Stimulated activated naive CD8-positive, alpha-beta T cell treated with anti-CD3 and anti-CD28 coated beads, Interleukin-15, amount 100 ng/mL, for 72 hours (primary cell): ENCODE data around the gene PRDM4.
A peak's percentile ranks its signal among the peaks of the same experiment; 100 is the strongest.

Experiments used
- ATAC-seq: fragments of 150-1000 bp; cut with Tn5 transposase; 2 replicates; pipeline ENCODE4 v1.10.0; 2021; ENCODE audit warnings: mild to moderate bottlenecking, moderate library complexity
- DNase-seq, 2 donors: peaks; one replicate each; pipeline ENCODE4 v3.0.0; 2021 to 2022
- H3K27ac Mint-ChIP-seq, 2 donors: one replicate each; pipeline ENCODE4 v1.8.0; 2022; ENCODE audit warnings: mild to moderate bottlenecking in 2 of 2, mixed read lengths in 2 of 2, moderate library complexity in 2 of 2
- H3K27me3 Mint-ChIP-seq: one replicate; pipeline ENCODE4 v1.8.0; 2022; ENCODE audit warnings: mixed read lengths
- H3K4me1 Mint-ChIP-seq: one replicate; pipeline ENCODE4 v1.8.0; 2022; ENCODE audit warnings: mild to moderate bottlenecking, mixed read lengths
- H3K4me3 Mint-ChIP-seq, 2 donors: one replicate each; pipeline ENCODE4 v1.8.0; 2022; ENCODE audit warnings: mild to moderate bottlenecking in 2 of 2, mixed read lengths in 2 of 2, moderate library complexity in 1 of 2
- H3K9me3 Mint-ChIP-seq, 2 donors: one replicate each; pipeline ENCODE4 v1.8.0; 2022; ENCODE audit warnings: mixed read lengths in 2 of 2

The PRDM4 gene, protein sequence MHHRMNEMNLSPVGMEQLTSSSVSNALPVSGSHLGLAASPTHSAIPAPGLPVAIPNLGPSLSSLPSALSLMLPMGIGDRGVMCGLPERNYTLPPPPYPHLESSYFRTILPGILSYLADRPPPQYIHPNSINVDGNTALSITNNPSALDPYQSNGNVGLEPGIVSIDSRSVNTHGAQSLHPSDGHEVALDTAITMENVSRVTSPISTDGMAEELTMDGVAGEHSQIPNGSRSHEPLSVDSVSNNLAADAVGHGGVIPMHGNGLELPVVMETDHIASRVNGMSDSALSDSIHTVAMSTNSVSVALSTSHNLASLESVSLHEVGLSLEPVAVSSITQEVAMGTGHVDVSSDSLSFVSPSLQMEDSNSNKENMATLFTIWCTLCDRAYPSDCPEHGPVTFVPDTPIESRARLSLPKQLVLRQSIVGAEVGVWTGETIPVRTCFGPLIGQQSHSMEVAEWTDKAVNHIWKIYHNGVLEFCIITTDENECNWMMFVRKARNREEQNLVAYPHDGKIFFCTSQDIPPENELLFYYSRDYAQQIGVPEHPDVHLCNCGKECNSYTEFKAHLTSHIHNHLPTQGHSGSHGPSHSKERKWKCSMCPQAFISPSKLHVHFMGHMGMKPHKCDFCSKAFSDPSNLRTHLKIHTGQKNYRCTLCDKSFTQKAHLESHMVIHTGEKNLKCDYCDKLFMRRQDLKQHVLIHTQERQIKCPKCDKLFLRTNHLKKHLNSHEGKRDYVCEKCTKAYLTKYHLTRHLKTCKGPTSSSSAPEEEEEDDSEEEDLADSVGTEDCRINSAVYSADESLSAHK

DNA sequence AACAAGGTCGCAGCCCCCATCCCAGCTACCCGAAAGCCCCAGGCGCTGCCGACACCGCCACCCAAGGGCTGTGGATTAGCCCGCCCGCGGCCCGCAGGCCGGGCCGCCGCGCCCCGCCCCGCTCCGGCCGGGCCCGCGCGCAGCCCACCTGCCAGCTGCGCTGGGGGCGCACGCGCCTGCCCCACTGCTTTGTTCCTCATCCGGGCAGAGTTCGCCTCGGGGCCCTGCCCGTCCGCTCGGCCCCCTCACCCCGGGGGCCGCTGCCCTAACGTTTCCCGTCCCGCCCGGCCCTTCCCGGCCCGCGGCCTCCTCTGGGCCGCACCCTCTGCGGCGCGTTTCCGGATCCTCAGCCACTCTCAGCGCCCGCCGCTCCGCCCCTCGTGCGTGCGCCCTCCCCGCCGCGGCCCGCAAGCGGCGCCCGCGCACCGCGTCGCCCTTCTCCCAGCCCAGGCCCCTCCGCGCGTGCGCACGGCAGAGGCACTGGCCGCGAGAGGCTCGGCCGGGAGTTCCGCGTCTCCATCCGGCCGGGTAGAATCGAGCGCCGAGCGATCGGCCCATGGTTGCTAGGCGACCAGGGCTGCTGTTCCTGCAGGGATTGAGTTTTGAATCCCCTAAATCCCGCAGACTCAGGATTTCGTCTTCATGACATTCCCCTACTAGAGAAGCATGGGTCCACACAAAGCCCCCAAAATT lies at the start of gene PRDM4:
PRDM4 (minus strand) TSS at position 329 of the 693 bp plus-strand sequence. CDS start 622 bp downstream, outside the sequence.
- peaks cover 31% of the 10 kb centered on the region for H3K4me1 Mint-ChIP-seq
- peak within 1 kb of the TSS; percentile 90 to 94 for H3K4me3 Mint-ChIP-seq
- no peaks in the 10 kb centered on the region for H3K9me3 Mint-ChIP-seq
- ATAC-seq (peak; percentile 94), DNase-seq (peak; percentile 91 to 94)
- peak within 1 kb of the TSS; percentile 91 to 94 for H3K27ac Mint-ChIP-seq
- H3K27me3 Mint-ChIP-seq = no peaks in the 10 kb centered on the region

DNA sequence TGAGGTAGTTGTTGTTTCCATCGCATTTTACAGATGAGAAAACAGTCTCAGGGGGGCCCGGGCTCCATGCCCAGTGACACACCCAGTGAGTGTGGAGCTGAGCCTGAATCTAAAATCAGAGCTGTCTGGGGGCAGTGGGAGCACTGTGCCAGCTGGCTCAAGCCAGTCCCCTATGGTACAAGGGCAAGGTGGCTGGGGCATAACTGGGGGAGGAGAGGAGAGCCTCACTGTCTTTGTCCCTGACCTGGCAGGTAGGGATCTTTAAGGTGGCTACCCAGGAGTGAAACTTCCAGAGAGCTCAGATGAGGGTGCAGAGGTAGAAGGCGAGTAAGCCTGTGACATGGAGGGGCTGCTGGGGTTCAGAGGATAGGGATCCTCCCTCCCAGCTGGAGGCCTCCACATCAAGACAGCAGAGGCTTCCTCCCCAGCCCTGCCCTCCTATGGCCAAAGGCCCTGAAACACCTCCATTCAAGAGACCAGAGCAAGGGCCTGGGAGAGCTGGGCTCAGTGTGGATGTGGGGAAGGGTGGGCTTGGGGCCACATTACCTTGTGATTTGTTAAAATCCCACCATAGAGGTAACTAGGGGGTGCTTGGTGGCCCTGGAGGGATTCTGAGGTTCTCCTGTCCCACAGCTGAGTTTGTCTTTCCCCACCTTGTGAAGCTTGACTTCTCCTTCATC lies 46.7 kb upstream of the PRDM4 start:
- H3K4me3 Mint-ChIP-seq = no peak overlapping the region
- ATAC-seq = peak; percentile 9

DNA sequence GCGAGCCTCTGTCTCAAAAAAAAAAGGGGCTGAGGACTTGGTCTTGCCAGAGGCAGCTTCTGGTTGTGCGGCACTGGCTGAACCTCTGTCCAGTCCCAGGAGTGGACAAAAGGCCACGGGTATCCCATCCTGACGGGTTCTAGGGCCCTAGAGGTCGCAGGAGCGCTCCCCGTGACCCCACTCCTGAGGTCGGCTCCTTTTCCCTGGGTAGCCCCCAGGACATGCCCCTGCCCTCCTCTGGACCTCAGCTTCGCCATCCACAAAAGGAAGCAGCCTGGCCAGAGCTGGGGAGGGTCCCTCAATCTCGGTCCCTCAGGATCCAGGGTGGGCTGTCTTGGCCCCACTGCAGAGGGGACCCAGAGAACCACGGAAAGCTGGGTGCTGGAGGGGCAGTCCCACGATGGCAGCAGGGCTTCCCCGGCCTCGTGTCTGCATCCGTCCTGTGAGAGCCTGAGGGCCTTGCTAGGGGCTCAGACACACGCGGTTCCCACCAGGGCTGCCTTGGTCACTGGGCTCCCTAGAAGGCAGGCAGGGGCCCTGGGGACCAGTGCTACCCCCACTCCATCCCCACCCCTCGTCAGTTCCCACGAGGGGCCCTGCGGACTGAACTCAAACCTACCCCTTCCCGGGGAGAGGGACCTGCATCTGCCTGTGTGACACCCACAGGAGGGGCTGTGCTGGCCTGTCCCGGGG lies 44.7 kb upstream of the PRDM4 start:
- Mint-ChIP-seq H3K9me3 (no peaks in the 10 kb centered on the region), H3K4me1 (no peaks in the 10 kb centered on the region), H3K27ac (no peak overlapping the region), H3K27me3 (no peaks in the 10 kb centered on the region), H3K4me3 (no peak overlapping the region)
- no peak for DNase-seq
- peak; percentile 40 for ATAC-seq

More for the DNA sequence above, 46.7 kb upstream of the PRDM4 start:
- Mint-ChIP-seq H3K27ac (peak overlapping the region in 1 of 2 donors; percentile 14), H3K27me3 (no peaks in the 10 kb centered on the region), H3K4me1 (no peaks in the 10 kb centered on the region), H3K9me3 (no peaks in the 10 kb centered on the region)
- DNase-seq = no peak

DNA sequence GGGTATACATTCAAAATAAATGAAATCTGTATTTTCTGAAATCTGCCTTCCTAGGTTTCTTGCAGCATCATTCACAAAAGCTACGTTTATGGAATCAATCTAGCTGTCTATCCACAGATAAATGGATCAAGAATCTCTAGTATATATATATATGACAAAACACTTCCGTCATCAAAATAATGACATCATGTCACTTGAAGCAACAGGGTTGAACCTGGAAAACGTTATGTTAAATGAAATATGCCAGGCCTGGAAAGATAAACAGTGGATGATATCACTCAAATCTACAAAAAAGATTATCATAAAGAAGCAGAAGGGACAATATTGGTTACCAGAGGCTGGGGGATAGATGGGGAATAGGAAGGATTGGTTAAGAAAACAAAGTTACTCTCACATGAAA lies 42.2 kb upstream of the PRDM4 start:
- DNase-seq (no peak), ATAC-seq (no peak)
- Mint-ChIP-seq H3K4me3 (no peak overlapping the region), H3K9me3 (no peaks in the 10 kb centered on the region), H3K27me3 (peaks cover 11% of the 10 kb centered on the region), H3K27ac (no peak overlapping the region), H3K4me1 (no peaks in the 10 kb centered on the region)

DNA sequence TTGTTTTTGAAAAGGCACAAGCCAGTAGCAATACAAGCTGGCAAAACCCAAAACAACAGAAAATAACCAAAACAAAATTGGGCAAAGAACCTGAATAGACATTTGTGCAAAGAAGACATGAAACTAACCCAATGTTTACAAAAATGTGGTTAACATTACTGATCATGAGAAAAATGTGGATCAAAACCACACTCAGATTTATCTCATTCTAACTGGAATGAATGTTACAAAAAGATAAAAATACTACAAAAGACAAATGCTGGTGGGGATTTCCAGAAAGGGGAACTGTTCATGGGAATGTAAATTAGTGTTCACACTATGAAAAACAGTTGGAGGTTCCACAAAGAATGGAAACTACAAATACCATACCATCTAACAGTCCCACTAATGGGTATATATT lies 40.2 kb upstream of the PRDM4 start:
- no peaks in the 10 kb centered on the region for H3K9me3 Mint-ChIP-seq
- H3K27ac Mint-ChIP-seq = no peak overlapping the region
- DNase-seq (no peak), ATAC-seq (no peak)
- H3K4me1 Mint-ChIP-seq = no peaks in the 10 kb centered on the region
- H3K27me3 Mint-ChIP-seq = peaks cover 29% of the 10 kb centered on the region
- H3K4me3 Mint-ChIP-seq = no peak overlapping the region

DNA sequence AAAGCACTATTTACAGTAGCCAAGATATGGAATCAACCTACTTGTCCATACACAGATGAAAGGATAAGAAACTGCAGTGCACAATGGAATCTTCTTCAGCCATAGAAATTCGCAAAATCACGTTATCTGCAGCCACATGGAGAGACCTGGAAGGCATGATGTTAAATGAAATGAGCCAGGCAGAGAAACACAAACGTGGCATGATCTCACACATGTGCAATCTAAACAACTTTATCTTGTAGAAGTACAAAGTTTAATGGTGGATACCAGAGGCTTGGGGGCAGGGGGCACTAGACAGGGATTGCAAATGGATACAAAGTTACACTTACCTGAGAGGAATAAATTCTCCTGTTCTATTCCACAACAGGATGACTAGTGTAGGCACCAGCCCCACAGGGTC lies 37.6 kb upstream of the PRDM4 start:
- H3K27me3 Mint-ChIP-seq = peaks cover 52% of the 10 kb centered on the region
- no peak for DNase-seq
- no peak for ATAC-seq
- H3K4me3 Mint-ChIP-seq = no peak overlapping the region
- H3K4me1 Mint-ChIP-seq = no peaks in the 10 kb centered on the region
- H3K27ac Mint-ChIP-seq = no peak overlapping the region
- no peaks in the 10 kb centered on the region for H3K9me3 Mint-ChIP-seq

DNA sequence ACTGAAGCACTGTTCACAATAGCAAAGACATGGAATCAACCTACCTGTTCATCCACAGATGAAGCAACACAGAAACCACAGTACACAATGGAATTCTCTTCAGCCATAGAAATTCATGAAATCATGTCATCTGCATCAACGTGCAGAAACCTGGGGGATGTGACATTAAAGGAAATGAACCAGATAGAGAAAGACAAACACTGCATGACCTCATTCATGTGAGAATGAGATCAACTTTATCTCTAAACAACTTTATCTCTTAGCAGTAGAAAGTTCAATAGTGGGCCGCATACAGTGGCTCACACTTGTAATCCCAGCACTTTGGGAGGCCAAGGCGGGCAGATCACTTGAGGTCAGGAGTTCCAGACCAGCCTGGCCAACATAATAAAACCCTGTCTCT lies 33.5 kb upstream of the PRDM4 start:
- Mint-ChIP-seq H3K9me3 (peaks cover 0 to 8% of the 10 kb centered on the region in 2 donors), H3K4me3 (no peak overlapping the region), H3K27ac (no peak overlapping the region), H3K27me3 (peaks cover 52% of the 10 kb centered on the region), H3K4me1 (no peaks in the 10 kb centered on the region)
- ATAC-seq = no peak
- no peak for DNase-seq

DNA sequence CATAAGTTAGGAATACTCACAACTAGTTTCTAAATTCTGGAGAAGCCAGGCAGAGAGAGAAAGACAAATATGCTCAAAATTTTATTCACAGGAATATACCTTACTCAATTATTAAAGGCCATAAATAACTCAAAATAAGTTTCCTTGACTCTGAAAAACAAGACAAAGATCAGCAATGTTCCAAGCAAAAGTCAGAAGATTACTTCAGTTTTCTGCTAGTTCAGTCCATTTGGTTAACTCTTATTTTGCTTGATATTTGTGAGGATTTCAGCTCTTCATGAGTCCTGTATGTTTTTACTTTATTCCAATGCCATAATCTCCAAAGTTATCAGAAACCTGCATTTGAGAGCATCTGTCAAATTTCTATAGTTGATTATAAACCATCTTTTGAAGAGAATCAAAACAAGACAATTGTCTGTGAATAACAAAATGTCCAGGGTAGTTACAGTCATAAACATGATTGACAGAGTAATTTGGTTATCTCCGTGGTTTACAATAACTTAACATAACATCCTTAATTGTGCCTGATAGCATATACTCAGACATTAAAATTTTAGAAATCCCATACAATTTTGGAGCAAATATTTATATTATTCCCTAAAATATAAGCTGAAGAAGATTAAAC lies 30.6 kb upstream of the PRDM4 start:
- Mint-ChIP-seq H3K27ac (no peak overlapping the region), H3K9me3 (peaks cover 6 to 8% of the 10 kb centered on the region in 2 donors), H3K4me3 (no peak overlapping the region), H3K27me3 (peaks cover 36% of the 10 kb centered on the region), H3K4me1 (no peaks in the 10 kb centered on the region)
- DNase-seq (no peak), ATAC-seq (no peak)

DNA sequence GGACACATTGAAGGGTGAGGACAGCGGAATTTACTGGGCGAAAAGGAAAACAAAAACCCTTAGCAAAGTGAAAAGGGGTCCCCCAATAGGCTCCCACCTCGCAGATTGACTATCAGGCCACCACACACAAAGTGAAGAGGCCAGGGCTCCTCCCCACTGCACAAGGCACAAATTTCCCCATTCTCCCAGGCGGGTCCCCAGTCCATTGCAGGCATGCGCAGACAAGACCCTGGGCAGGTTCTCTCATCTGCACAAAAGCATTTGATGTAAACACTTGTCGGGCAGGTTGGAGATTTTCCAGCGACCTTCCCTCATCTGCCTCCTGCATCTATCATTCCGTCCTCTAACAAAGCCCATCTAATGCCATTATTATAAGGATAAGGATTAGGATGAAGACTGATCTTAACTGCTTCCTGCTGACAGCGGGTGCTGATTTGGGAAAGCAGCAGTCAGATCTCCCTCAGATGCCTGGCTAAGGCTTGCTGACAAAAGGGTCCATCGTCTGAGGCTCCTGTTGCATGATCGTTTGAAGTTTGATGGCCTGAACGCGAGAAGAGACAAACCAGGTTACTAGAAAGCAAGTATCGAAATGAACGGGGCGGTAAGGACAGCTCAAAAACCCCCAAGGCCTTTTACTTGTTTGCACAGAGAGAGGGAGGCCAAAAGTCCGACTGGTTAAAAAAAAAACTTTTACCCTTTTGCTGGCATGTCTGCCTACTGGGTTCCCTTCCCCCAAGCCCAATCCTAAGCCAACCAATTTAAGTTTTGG lies 27.9 kb upstream of the PRDM4 start:
- H3K27me3 Mint-ChIP-seq = peaks cover 10% of the 10 kb centered on the region
- DNase-seq (no peak), ATAC-seq (no peak)
- H3K4me1 Mint-ChIP-seq = peaks cover 4% of the 10 kb centered on the region
- no peak overlapping the region for H3K4me3 Mint-ChIP-seq
- peaks cover 6 to 8% of the 10 kb centered on the region in 2 donors for H3K9me3 Mint-ChIP-seq
- H3K27ac Mint-ChIP-seq = no peak overlapping the region

DNA sequence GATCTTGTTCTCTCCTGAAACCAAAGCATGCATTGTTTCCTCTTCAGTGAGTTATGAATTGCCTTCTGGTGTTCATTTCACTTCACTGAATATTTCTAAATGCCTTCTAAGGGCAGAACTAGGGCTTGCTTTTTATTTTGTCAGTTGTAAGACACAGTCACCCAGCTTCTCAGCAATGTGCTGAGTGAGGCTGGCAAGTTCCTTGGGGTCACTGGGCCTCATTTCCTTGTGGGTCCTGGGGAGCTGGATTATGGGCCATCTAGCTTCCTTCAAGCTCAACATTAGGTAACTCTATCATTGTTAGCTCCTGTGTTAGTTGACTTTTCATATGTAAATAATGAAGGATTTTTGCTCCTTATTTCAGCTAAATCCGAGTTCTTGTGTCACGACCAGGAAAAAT lies 27.3 kb upstream of the PRDM4 start:
- H3K9me3 Mint-ChIP-seq = peaks cover 6 to 8% of the 10 kb centered on the region in 2 donors
- no peak for ATAC-seq
- H3K27ac Mint-ChIP-seq = no peak overlapping the region
- peaks cover 10% of the 10 kb centered on the region for H3K27me3 Mint-ChIP-seq
- peaks cover 8% of the 10 kb centered on the region for H3K4me1 Mint-ChIP-seq
- no peak overlapping the region for H3K4me3 Mint-ChIP-seq
- no peak for DNase-seq

DNA sequence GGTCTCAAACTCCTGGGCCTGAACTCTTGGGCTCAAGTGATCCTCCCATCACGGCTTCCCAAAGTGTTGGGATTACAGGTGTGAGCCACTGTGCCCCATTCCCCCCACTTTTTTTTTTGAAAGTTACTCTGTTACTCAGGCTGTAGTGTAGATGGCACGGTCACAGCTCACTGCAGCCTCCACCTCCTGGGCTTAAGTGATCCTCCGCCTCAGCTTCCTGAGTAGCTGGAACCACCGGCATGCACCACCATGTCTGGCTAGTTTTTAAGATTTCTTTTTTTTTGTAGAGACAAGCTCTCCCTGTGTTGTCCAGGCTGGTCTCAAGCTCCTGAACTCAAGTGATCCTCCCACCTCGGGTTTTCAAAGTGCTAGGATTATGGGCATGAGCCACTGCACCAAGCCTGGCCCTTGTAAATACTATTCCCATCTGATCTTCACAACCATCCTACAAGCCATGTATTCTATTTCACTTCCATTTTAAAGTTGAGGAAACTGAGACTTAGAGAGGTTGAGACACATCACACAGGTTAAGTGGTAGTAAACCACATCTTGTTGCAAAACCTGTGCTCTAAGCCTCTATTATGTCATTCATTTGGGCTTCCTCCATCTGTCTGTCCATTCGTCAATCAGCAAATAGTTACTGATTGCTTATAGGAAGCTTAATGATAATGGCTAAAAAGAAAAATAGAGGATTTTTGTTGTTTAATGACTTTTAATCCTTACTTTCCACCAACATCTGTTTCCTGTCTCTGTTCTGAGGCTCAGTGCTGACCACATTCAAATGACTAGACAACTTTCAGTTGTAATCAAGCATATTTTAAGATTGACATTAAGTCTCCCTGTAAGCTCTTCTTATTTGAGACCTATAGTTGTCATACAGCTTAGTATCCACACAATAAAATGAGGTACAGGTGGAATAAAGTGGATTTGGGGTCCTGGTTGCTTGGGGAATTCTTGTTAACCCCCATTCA lies 22.8 kb upstream of the PRDM4 start:
- DNase-seq (no peak), ATAC-seq (no peak)
- H3K4me1 Mint-ChIP-seq = peaks cover 16% of the 10 kb centered on the region
- no peaks in the 10 kb centered on the region for H3K9me3 Mint-ChIP-seq
- H3K27ac Mint-ChIP-seq = no peak overlapping the region
- no peak overlapping the region for H3K4me3 Mint-ChIP-seq
- peaks cover 24% of the 10 kb centered on the region for H3K27me3 Mint-ChIP-seq

DNA sequence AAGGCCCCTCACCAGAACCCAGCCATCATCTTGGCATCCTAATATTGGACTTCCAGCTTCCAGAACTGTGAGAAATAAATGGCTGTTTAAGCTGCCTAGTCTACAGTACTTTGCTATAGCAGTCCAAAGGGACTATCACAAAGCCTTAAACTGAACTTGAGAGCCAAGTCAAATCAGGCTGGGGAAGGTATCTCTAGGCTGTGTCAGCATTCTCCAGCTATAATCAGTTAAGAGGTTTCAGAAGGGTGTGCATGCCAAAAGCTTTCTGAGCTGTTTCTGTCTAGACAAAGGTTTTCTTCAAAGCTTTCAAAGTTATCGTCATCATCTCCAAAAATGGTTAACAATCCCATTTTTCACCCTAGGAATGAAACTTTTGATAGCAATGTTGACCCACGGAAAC lies 21.1 kb upstream of the PRDM4 start:
- no peak overlapping the region for H3K27ac Mint-ChIP-seq
- H3K27me3 Mint-ChIP-seq = peaks cover 37% of the 10 kb centered on the region
- no peak overlapping the region for H3K4me3 Mint-ChIP-seq
- peaks cover 16% of the 10 kb centered on the region for H3K4me1 Mint-ChIP-seq
- ATAC-seq (no peak), DNase-seq (no peak)
- H3K9me3 Mint-ChIP-seq = no peaks in the 10 kb centered on the region

DNA sequence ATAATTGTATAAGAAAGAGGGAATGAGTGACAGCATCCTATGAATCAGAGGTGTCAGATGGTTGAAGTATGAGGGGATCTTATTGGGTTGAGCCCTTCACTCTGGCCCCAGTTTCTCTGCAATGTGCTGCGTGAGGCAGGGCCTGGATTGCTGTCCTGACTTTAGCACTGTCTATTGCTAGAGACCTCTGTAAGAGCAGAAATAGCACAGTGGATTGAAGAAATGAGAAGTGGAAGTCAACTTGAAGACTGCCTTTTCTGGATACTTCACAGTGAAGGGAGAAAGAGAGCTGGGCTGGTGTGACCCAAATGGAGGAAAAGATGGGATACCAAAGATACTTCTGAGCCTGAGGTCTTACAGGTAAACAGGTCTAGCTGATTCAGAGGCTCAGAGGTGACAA lies 19.4 kb upstream of the PRDM4 start:
- Mint-ChIP-seq H3K27me3 (peaks cover 55% of the 10 kb centered on the region), H3K4me3 (no peak overlapping the region), H3K27ac (no peak overlapping the region), H3K9me3 (no peaks in the 10 kb centered on the region), H3K4me1 (peaks cover 16% of the 10 kb centered on the region)
- no peak for DNase-seq
- no peak for ATAC-seq
